Left lung (tissue), 10 donors: ENCODE results near the gene PRKCA. TPM values are rescaled to one million over a fixed set of nuclear protein-coding genes. Genes with fewer than 3 reads are reported as not detected.

Experiments used
- ATAC-seq: fragments of 200-7000 bp; cut with Tn5 transposase; one replicate; pipeline ENCODE4 v1.9.1; 2020; ENCODE audit warnings: moderate library complexity
- DNase-seq, 4 donors: peaks; one replicate each; pipeline ENCODE4 v3.0.0-alpha.2; 2013 to 2020
- H3K27ac ChIP-seq, 2 donors: fragments of 200-600 bp; sonication (generic) in 1 of 2; one replicate each; pipeline versions ENCODE4 v1.5.0 to v1.8.0; 2020 to 2021
- H3K27me3 ChIP-seq, 2 donors: fragments of 200-600 bp; sonication (generic) in 1 of 2; one replicate each; pipeline versions ENCODE4 v1.5.0 to v1.8.0; 2020 to 2021
- H3K36me3 ChIP-seq, 2 donors: fragments of 200-600 bp; sonication (generic) in 1 of 2; one replicate each; pipeline versions ENCODE4 v1.5.0 to v1.8.0; 2020 to 2021
- H3K4me1 ChIP-seq, 2 donors: fragments of 200-600 bp; one replicate each; pipeline ENCODE4 v1.8.0; 2021
- H3K4me3 ChIP-seq, 2 donors: fragments of 200-600 bp; sonication (generic) in 1 of 2; one replicate each; pipeline versions ENCODE4 v1.5.0 to v1.8.0; 2020 to 2021; ENCODE audit warnings: mild to moderate bottlenecking in 1 of 2
- H3K9me3 ChIP-seq, 2 donors: fragments of 200-600 bp; sonication (generic) in 1 of 2; one replicate each; pipeline versions ENCODE4 v1.5.0 to v1.8.0; 2020 to 2021
- CTCF ChIP-seq, 2 donors: fragments of 200-600 bp; sonication (generic) in 1 of 2; IDR thresholded peaks; one replicate each; pipeline versions ENCODE4 v1.5.0 to v1.8.0; 2021; ENCODE audit warnings: antibody characterized with exemption in 2 of 2
- intact Hi-C, 2 donors: fragments of 100-400 bp; cut with DNase I; formaldehyde crosslinking; loops; one replicate each; pipeline versions ENCODE4 v1.11.2 to v1.14.2; 2022
- polyA plus RNA-seq, 6 donors: library from polyadenylated mRNA; unstranded; fragments of 120-200 nt; gene quantifications; one replicate each; pipeline ENCODE4 v1.2.1, GENCODE V29; 2013; ENCODE audit not compliant: insufficient read length in 6 of 6
- total RNA-seq, 2 donors: library from RNA; stranded (reverse); fragmentation: NEBNext Ultra II Directional; extraction: Animal tissue kit (Norgen Biotek cat#: 25700); gene quantifications; one replicate each; pipeline ENCODE4 v1.2.1, GENCODE V29; 2021
- donor health status: DM: no; HTN: yes; CAD: no.
- donor health status: DM: no; HTN: no; CAD: no.

PRKCA gene
- total and polyA plus RNA-seq, 8 donors = 16.4 to 30.4 (median 17.5) TPM

GRCh38 chr17:66795486-66795885 is 493.1 kb downstream of the PRKCA start:
- intact Hi-C loops = no loop called here
- peaks cover 0 to 11% of the 10 kb centered on the region in 2 donors for H3K4me1 ChIP-seq
- H3K27ac ChIP-seq = no peak overlapping the region
- no peaks in the 10 kb centered on the region for H3K27me3 ChIP-seq
- no peaks in the 10 kb centered on the region for H3K36me3 ChIP-seq
- ATAC-seq (no peak), DNase-seq (no peak)
- H3K4me3 ChIP-seq = no peak overlapping the region
- TF ChIP-seq CTCF (IDR thresholded peaks at IDR 0.05) = no peak
- no peaks in the 10 kb centered on the region for H3K9me3 ChIP-seq

- no peak overlapping the region for H3K27ac ChIP-seq
- H3K9me3 ChIP-seq = no peaks in the 10 kb centered on the region
- no peaks in the 10 kb centered on the region for H3K36me3 ChIP-seq
- intact Hi-C loops = no loop called here
- TF ChIP-seq CTCF (IDR thresholded peaks at IDR 0.05) = no peak
- H3K4me1 ChIP-seq = no peaks in the 10 kb centered on the region
- H3K4me3 ChIP-seq = no peak overlapping the region
- DNase-seq (no peak), ATAC-seq (peak; percentile 69)
- H3K27me3 ChIP-seq = no peaks in the 10 kb centered on the region
Measured at GRCh38 chr17:66799849-66800537, 497.6 kb downstream of the PRKCA start.

DNA sequence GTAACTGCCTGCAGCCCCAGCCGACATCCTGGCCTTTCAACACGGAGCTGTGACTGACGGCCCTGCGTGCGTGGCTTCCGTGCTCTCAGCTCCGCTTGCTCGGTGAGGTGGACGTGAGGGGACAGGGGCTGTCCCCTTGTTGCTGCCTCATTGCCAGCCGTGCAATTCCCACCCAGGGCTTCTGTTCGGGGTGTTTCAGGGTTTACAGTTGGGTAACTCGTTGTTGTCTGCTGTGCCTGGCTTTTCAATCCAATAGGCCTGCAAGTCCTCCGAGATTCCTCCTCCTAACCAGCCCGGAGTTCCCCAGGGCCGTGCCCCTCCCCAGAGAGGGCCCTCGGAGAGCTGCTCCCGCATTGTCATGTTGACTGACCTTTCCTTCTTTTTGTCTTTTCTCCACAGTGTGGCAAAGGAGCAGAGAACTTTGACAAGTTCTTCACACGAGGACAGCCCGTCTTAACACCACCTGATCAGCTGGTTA is 501.1 kb downstream of the PRKCA start:
- Histone ChIP-seq H3K9me3 (no peaks in the 10 kb centered on the region), H3K36me3 (no peaks in the 10 kb centered on the region), H3K27ac (no peak overlapping the region), H3K27me3 (peaks cover 0 to 11% of the 10 kb centered on the region in 2 donors), H3K4me3 (no peak overlapping the region), H3K4me1 (no peaks in the 10 kb centered on the region)
- no peak for TF ChIP-seq CTCF (IDR thresholded peaks at IDR 0.05)
- no peak for ATAC-seq
- intact Hi-C loops = no loop called here
- DNase-seq = no peak

DNA sequence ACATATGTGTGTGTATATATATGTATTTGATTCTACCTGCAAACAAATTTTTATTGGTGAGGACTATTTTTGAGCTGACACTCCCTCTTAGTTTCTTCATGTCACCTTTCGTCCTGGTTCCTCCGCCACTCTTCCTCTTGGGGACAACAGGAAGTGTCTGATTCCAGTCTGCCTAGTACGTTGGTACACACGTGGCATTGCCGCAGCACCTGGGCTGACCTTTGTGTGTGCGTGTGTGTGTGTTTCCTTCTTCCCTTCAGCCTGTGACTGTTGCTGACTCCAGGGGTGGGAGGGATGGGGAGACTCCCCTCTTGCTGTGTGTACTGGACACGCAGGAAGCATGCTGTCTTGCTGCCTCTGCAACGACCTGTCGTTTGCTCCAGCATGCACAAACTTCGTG is 503.2 kb downstream of the PRKCA start:
- ATAC-seq = no peak
- intact Hi-C loops = no loop called here
- no peaks in the 10 kb centered on the region for H3K4me1 ChIP-seq
- H3K36me3 ChIP-seq = no peaks in the 10 kb centered on the region
- H3K9me3 ChIP-seq = no peaks in the 10 kb centered on the region
- peaks cover 0 to 11% of the 10 kb centered on the region in 2 donors for H3K27me3 ChIP-seq
- no peak for TF ChIP-seq CTCF (IDR thresholded peaks at IDR 0.05)
- H3K27ac ChIP-seq = no peak overlapping the region
- H3K4me3 ChIP-seq = no peak overlapping the region
- no peak for DNase-seq

DNA sequence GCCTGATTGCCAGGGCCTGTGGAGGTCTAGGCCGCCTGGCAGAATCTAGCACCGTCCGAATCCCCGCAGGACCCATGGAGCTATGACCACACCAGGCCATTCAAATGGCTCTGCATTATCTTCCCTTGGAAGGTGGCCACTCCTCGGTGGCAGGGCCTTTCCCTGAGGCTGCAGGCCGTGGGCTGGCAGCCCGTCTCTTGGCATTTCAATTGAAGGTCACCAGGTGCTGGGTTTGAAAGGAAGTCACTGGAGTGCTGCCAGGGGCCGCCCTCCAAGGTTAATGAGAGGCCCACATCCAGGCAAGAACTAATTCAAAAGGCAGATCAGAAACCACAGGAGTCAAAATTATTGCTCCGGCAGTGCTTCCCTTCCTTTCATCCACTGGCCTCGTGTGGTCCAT is 504.8 kb downstream of the PRKCA start:
- ATAC-seq (no peak), DNase-seq (no peak)
- Histone ChIP-seq H3K36me3 (no peaks in the 10 kb centered on the region), H3K9me3 (no peaks in the 10 kb centered on the region), H3K27ac (no peak overlapping the region), H3K27me3 (peaks cover 0 to 15% of the 10 kb centered on the region in 2 donors), H3K4me3 (no peak overlapping the region), H3K4me1 (no peaks in the 10 kb centered on the region)
- intact Hi-C loops = no loop called here
- TF ChIP-seq CTCF (IDR thresholded peaks at IDR 0.05) = no peak
